RPMI8226 (cell line): Measurements from ENCODE around the gene CCT7.
"Not testable (repeated sequence)": the region's sequence is repeated elsewhere in the genome, so short reads cannot be mapped to it uniquely, and the experiment has no call there.

ENCODE experiments used
- DNase-seq: peaks from one replicate; pipeline ENCODE4 v3.0.0-alpha.2; 2015

CCT7 gene

DNA sequence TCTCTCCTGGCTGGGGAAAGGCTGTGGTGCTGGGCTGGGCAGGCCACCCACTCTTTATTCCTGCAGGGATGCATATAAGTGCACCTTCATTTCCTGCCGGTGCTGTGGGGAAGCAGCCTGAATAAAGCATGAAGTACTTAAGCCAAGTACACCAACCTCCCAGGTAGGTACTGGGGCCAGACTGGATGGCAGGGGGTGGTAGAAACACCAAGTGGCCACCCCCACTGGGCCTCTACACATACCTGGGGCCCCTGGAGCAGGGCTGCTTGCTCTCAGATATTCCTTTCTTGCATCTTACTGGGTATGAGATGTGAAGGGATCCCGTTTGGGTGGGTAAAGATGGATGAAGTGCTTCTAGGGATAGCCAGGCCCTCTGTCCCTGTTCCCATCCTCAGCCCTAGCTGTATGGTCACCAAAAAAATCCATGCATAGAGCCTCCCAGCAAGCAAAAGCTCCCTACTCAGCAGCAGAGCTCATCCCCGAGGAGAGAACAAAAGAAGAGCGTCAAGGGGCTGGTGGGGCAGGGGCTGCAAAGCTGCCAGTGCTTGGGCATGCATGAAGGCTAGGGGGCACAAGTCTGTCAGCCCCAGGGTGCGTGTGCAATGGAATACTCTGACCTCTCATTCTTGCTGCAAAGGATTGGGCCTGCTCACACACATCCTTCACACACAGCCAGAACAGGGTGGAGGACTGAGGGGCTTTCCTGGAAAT lies 22.0 kb downstream of the CCT7 start:
- DNase-seq = no peak

DNA sequence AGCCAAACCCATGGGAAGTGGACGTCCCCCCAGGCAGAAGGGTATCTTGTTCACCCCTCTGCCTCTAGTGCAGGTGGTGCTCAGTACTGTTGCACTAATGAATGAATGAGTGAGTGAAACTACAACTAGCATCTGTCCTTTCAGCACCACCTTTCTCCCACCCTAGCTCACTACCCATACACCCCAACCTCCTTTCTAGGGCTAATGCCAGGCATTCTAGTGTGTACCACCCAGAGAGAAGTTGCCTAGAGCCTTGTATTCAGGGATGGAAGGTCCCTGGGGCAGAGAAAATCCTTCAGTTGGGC lies 22.5 kb downstream of the CCT7 start:
- no peak for DNase-seq

DNA sequence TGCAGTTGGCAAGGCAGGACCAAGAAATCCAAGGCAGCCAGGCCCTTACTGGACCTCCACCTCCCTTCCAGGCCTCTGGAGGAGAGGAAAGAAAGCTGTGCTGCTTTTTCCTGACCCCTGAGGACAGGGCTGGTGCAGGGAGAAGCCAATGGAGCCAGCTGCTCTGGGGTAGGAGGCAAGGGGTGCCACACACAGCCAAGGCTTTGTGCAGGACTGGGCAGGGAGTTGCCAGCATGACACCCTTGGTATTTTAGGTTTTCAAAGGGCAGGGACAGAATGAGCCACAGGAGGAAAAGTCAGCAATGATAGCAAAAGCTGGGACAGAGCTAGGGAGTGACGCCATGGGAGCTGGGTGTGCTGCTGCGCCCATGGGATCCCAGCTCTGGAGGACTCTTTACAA lies 22.9 kb downstream of the CCT7 start:
- no peak for DNase-seq

DNA sequence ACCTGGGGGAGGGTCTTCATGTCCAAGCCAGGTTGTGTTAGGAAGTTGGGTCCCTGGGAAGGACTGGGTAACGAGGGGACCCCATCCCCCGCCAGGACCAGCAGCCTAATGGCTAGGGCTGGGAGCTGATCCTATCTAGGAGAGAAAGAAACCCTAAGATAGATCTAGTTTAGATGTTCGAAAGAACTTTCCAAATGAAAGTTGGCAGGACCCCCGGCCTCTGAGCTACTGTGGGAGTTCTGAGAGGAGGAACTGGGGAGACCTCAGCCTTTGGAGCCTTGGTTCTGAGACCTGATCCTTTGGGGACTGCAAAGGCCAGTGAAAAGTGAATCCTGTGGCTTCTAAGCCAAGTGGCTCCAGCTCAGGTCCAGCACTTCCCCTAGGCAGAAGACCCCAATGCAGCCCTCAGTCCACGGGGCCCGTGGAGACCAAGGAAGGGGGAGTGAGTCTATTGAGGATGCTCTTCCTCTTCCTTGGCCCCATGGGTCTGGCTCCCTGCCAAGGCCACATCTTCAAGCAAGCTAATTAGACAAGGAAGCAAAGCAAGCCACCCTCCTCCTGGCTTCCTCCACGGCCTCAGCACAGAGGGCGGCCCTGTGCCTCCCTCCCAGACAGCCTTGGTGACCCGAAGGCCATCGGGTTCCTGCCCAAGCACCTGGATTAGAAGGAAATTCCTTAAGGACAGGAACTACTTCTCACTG lies 23.5 kb downstream of the CCT7 start:
- DNase-seq = peak; percentile 58

DNA sequence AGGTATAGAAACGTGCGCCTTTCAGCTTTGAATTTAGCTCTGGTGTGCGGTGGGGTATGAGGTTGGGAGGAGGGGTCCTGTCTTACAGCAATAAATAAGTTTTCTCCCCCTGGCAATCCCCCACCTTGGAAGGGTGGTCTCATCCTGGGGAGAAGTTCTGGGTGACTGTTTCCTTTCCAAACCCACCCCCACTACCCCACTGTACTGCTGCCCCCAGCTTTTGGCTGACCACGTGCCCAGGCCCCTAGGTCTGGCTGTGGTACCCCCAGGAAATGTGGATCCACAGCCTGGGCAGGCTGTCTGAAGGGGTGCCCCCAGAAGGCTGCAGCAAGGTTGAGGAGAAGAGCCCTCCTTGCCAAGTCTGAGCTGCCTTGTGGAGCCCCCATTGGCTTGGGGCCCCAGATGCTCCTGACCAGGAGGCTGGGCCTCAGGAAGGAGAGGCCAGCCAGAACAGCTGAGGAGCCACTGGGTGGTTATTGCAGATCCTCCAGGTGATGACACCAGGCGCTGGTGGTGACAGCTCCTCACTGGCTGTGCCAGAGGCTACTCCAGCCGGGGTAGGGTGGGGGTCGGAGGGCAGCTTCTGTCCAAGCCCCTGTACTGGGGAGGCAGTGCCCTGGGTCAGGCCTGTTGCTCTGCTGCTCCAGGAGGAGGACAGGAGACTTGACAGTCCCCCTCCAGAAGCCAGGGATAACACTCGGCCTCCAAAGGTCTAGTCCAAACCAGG lies 24.2 kb downstream of the CCT7 start:
- DNase-seq = no peak

DNA sequence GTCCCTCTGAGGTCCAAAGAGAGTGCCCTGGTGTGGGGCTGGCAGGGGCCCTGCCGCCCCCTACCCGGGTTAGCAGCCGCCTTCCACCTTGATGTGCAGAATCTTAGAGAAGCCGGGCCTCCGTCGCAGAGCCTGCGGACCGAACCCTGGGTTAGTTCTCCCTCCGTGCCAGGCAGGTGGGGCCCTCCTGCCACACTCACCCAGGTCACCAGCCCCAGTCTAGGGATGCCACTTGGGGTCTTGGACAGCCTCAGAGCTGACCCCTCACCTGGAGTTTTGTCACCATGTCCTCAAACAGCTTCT lies 24.8 kb downstream of the CCT7 start:
- no peak for DNase-seq

DNA sequence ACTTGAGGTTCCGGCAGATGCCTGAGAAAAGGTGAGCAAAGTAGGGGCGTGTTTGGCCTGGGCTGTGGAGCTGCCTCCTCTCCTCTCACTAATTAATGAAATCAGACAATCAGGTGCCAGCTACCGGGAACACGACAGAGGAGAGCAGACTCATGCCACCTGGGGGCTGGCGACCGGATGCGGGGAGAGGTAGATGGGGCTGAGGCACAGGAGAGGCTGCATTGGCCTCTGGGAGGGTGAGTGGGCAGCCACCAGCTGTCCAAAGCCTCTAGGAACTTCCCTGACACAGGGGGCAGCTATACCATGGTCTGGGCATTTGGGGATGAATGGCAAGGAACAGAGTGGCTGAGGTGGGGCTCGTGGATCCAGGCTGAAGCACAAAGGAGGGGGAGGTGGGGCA lies 25.2 kb downstream of the CCT7 start:
- no peak for DNase-seq

DNA sequence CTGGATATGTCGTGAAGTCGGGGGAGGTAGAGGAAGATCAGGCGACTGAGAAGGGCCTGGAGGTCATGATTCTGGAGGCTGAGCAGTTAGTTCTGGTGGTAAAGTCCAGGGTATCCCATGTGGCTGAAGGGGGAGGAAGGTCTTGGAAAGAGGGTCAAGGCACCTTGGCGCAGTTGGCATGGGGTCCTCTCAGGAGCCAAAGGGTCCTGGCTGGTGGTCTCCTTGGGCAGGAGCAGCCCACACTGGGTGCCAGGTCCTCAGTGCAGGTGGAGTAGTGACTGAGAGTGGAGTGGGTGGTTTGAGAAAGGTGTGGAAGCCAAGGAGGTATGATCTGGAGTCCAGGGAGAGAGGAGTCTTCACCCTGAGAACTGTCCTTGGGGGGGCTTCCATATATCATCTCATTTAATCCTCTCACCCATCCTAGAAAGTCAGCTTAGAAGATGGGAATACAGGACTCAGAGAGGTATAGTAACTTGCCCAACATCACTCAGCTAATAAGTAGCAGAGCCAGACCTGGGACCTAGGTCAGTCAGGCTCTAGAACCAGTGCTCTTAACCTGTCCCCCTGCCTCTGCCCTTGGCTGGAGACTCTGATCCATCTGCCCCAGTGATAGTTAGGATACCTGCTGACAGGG lies 25.7 kb downstream of the CCT7 start:
- no peak for DNase-seq

DNA sequence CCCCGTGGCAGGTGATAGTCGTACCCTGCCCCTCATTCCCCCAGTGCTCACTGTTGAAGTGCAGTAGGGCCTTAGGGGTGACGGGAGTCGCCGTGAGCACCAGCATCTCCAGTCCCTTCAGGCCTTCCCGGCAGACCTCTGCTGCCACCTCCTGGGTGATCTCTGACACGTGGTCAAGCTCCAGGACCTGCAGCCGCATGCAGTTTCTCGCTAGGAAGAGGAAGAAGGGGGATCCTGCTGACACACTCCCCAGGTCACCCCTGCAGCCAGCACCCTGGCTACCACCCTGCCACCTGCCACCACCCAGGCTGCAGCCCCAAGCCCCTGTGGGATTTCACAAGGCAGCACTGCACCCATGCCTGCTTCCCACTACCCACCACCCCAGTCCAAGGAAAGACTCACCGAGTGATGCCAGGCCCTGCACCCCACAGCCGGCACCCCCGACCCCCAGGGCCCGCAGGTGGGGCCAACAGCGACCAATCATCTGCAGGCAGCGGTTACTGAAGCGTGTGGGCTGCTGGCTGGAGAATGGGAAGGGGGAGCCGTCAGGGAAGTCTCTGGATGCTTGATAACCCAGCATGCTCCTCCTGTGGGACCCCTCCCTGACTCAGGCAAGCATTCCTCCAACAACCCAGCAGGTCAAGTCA lies 26.4 kb downstream of the CCT7 start:
- peak; percentile 35 for DNase-seq

DNA sequence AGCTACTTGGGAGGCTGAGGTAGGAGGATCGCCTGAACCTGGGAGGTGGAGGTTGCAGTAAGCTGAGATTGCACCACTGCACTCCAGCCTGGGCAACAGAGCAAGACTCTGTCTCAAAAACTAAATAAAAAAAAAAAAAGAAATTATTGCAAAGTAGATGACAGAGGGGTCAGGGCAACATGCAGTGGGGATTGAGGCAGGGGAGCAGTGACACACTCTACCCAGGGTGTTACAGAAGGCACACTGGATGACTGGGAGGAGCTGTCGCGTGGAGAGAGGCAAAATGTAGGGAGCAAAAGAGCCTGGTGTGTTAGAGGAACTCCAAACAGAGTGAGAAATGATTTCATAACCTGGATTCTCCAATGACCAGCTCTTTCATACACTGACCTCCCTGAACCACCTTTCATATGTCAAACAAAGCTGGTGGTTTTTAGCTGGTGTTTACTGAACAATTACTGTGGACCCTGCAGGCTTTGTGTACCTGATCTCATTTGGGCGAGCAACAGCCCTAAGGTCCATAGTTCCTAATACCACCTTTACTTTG lies 28.1 kb downstream of the CCT7 start:
- DNase-seq = no peak

DNA sequence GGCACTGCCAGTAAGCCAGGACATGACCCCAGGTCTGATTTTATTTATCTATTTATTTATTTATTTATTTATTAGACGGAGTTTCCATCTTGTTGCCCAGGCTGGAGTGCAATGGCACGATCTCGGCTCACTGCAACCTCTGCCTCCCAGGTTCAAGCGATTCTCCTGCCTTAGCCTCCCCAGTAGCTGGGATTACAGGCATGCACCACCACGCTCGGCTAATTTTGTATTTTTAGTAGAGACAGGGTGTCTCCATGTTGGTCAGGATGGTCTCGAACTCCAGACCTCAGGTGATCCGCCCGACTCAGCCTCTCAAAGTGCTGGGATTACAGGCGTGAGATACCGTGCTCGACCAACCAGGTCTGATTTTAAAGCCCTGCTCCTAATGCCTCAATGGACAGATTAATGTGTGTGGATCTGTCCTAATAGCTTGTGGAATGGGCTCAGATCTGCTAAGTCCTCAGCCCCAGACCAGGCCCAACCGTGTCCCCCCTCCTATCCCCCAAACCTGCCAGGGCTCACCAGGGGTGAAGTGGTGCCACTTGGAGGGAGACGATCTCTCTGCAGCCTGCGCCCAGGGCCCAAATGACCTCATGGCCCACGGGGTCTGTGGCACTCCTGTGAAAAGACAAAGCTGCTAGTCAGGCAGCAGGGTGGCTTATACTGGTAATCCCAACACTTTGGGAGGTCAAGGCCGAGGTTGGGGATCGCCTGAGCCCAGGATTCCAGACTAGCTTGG lies 28.8 kb downstream of the CCT7 start:
- not testable (repeated sequence) for DNase-seq

DNA sequence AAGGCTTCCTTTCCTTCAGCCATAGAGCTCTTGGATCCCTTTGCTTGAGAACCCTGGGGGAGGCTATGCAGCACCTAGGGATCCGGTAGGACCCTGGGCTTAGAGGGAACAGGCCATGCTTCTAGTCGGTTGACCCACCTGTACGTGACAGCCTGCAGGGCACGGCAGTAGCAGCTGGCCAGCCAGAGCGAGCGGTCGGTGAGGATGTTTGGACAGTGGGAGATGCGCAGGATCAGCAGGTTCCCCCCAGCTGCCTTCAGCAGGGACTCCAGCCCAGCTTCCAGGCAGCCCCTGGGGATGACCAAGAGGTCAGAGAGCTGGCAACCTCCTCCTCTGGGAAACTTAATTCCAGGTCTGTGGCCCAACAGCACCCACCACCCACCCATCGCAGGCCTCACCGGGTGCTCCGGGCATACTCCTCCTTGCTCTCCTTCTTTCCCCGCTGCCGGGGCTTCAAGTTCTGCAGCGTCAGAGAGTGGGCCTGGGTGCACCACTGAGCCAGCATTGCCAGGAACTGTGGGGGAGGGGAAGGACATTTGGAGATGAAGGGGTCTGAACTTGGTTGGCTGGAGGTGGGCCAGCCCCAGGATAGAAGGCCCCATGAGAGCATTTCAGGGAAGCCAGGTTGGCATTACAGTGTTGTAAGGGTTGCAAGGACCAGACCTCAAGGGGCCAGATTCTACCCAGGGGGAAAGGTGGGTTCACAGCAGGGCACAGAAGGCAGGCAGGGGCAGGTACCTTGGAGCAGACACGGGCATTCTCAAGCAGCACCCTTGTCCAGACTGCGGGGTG lies 29.6 kb downstream of the CCT7 start:
- DNase-seq = no peak

DNA sequence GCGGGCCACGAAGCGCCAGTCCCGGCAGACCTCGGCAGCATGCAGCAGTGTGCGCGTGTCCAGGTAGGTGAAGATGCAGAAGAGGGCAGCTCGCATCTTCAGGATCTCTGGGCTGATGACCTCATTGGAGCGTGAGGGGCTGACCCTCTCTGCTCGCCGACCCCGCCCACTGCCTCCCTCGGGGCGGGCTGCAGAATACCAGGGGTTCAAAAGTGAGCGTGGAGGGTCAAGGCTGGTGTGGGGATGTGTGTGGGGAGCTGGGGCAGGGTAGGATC lies 30.2 kb downstream of the CCT7 start:
- no peak for DNase-seq

DNA sequence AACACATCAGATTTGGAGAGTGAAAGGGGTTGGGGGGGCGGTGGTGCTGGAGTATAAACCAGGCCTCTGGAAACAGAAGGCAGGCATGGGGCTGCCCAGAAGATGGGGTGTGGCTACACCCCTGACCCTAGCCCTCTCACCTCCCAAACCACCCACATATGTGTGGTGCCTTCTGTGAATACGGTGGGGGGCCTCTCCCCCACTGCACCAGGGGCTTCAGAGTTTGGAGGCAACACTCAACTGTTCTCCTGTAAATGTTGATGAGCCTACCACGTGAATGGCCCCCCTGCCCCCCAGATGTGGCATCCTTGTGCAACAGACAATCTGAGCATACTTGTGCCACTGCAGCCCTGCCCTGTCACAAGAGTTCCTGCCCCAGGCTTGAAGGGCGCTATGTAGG lies 30.7 kb downstream of the CCT7 start:
- no peak for DNase-seq

DNA sequence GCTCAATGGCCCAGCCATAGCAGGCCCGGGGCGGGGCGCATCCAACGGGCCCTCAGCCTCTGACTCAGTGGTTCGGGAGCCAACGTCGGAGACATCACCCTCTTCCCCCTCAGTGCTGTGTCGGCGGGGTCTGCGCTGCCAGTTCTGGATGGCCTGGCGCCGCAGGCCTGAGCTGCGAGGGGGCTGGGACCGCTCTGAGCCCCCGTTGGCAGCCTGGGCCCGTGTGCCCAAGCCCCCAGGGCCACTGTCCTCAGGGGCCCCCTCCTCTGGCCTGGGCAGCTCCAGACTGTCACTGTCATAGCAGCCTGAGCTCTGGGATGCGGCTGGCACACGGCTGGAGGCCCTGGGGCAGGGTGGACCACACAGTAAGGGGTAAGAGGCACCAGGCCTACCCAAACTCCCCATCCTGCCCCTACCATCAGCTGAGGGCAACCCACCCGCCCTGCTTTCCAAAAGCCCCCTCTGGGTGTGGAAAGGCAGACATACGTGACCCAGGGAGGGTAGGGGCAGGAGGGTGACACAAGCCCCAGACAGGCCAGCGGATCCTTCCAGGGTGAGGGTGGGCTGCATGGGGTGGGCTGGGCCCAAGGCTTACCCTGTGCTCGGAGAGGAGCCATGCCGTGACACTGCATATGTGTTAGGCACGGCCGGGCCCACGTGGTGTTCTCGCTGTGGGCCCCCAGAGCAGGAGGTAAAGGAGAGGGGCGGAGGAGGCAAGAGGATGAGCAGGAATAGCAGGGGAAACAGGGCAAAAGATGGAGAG lies 31.4 kb downstream of the CCT7 start:
- DNase-seq = no peak

DNA sequence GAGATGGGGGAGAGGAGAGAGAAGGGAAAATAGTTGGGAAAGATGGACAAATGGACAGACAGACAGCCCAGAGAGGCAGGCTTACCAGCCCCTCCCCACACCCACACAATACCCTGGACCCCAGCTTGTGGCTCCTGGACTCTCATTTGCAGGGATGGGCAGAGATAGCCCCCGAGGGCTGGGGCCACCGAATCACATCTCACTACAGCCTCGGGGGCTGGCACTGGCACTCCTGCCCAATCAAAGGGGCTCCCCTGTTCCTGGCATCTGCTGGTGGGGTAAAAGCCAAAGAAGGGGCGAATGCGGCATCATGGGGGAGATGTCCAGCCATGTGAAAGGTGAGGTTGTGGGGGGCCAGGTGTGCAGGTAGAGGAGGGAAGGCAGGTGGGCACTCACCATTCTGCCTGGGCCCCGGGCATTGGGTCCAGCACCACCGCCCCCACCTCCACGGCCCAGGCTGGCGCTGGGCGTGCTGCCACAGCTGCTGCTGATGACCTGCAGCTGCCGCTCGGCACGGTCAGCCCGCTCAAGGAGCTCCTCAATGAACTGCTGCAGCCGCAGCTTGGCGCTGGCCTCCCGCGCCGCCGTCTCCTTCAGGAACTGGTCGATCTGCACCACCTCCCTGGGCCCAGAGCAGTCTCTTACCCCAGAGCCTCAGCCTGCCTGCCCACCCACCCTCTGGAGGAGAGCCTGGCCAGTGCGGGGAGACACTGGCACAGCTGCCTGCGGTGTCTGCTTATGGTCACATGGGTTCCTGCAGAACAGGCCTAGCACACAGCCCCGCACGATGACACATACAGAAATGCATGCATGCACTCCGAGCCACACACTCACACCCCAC lies 32.2 kb downstream of the CCT7 start:
- no peak for DNase-seq

DNA sequence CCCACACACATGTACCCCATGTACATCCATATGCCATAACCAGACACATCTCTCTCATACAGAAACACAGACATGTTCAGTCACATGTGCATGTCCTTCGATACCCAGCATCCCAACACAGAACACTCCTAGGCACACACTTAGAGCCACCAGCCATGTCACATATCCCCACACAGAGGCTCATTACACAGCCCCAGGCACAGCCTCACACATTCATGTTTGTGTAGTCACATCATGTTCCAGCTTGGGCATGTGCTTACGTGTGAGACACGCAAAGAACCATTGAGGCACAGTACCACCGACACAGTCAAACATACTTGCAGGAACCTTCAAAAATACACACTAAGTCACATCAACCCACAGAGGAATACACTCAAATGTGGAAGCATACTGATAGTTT lies 32.9 kb downstream of the CCT7 start:
- no peak for DNase-seq

DNA sequence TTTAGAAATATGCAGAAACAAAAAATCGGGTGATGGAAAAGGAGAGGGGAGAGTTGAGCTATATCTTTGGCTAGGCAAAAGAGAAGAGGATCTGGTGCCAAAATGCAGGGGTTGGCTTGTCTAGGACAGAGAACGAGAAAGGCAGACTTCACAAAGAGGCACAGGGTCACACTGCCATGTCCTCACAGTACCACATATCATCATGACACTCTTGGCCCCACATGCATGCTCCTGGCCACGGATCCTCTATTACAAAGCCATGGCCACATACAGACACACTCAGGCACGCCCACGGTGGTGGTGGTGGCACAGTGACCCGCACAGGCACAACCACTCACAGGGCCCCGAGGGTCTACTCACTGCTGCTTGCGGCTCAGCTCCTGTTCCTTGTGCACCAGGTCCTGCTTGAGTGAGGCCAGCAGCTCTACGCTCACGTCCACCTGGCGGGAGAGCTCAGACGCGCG lies 34.3 kb downstream of the CCT7 start:
- DNase-seq = no peak

DNA sequence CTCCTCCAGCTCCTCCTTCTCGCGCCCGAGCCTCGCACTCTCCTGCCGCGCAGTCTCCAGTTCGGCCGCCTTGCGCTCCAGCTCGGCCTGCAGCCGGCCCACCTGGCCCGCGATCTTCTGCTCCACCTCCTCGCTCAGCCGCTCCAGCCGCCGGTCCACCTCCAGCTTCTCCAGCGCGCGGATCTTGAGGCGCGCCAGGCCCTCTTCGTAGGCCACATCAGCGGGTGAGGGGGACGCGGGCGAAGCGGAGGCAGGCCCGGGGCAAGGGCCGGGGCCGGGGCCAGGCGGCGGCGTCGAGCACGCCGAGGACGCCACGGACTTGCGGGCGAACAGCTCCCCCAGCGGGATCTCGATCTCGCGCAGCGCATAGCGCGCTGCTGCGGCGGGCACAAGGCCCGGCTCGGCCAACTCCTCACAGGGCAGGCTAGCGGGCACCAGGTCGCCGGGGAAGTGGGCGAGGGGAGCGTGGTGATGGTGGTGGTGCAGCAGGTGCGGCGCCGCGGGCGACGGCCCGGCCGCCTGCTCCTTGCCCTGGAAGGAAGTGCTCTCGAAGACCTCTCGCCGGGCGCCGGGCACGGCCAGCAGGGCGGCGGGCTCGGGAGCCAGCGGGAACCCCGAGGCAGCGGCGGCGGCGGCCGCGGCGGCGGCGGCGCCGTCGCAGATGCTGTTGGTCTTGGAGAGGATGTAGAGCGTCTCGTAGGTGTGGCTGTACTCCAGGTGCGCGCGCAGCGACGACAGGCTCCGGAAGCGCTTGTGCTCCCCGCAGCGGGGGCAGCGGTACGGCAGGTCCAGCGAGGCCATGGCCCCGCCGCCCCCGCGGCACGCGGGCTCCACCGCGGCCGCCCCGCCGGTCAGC lies 35.0 kb downstream of the CCT7 start:
- DNase-seq = no peak
